GM20431 (cell line): ENCODE measurements around the gene FOXI1.

Experiments used
- in situ Hi-C: fragments of 300-500 bp; cut with MseI, MboI; formaldehyde crosslinking; loops from one replicate; pipeline ENCODE4 v1.15.0; 2020; ENCODE audit warnings: low sequenced_read_pairs; ENCODE audit not compliant: unreplicated experiment

The FOXI1 gene

DNA sequence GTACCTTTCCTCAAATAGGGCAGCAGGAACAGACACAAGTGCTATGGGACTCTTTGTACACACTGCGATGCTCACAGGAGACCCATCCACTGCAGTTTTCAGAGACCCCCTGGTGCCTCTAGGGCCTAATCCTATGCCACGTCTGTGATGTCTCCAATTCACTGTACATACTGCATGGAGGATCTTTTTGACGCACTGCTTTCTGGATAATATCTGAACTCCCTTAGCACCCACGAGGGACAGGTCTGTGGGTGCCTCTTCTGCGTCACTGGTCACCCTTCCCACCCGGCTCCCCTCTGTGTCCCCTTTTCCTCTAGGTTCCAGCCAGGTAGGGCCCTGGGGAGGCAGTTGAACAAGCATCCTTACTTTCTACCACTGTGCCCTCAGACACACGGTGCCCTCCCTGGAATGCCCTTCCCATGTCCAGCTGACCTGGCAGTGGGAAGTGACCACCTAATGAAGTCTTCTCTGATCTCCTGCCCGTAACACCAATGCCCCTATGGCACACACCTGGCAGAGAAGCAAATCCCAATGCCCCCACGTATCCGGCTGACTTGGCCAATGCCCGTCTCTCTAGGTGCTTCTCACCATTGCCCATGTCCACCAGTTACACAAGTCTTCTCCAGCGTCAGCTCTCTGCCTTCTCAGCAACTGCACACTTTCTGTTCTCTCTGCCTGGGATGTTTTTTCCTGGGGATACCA, 41.5 kb downstream of the FOXI1 start:
- in situ Hi-C loops = no loop called here

DNA sequence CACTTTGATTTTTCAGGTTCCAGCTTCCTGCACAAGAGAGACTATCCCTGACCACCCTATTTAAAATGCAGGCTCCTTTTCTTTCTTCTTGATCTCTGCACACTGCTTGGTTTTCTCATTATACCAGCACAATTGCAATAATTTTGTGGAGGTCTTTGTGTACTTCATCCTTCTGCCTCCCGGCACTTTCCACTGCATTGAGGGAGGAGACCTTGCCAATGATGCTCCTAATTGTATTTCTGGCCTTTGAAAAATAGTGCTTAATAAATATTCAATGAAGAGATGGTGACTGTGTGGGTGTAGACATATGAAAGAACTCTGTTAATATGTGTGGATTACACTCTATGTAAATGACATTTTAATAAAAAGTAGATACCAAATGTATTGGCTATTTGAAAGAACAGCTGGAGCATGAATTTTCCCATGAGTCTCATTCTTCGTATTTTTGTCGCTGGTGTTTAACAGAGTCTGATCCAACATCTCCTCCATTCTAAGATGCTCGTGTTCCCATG, 42.1 kb downstream of the FOXI1 start:
- in situ Hi-C loops = no loop called here

DNA sequence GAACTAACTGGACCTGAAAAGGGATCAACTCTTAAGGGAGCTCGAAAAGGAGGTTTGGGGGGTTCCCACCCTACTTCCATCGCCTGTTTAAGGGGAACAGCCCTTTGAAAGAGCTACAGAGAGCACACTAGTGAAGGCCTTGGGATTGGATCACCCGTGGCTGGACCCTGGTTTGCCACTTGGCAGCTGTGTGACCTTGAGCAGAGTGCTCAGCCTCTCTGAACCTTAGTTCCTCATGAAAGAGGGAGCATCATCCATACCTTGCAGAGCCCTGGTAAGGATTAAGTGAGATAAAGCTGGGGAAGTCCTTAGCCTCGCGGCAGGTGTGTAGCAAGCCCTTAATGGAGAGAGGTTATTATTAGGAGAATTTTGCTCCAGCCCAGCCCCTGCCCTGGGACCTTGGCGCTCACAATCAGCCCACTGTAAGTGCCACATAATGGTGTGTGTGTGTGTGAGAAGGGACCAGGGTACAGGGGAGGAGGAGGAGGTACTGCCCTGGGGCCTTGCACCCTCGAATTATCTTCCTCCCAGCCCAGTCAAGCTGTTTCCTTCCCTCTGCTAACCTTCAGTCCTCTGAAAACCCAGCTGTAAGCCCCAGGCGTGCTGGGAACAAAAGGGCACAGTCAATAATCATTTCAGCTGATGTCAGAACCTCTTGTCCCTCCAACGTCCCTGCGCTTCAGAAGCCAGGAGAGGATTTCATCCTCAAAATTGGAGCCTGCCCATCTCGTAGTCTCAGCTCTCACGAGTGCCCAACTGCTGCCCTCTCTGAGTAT, 42.9 kb downstream of the FOXI1 start:
- in situ Hi-C loops = no loop called here

DNA sequence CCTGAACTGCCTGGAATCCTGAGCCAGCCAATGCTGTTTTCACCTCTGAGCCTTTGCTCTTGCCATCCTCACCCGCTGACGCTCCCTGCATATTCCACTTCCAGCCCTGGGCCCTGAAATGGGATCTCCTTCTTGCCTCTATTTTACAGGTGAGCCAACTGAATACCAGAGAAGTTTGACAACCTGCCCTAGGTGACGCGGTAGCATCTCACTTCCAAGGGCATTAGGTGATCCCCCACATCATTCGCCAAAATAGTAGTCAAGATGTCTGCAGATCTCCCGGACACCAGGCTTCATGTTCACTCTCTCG, 43.5 kb downstream of the FOXI1 start:
- in situ Hi-C loops = no loop called here

DNA sequence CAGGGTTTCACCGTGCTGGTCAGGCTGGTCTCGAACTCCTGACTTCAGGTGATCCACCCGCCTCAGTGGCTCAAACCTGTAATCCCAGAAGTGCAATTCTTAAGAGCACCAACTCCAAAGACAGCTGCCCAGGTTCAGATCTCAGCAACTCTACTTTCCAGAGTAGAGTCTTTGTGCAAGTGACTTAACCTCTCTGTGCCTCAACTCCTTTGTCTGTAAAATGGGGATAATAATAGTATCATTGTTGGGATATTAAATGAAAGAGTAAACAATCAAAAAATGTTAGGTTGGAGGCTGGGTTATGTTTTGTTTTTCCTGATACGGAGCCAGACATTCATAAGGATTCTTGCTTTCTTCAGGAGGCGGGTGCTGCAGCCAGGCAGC, 45.0 kb downstream of the FOXI1 start:
- in situ Hi-C loops = no loop called here

DNA sequence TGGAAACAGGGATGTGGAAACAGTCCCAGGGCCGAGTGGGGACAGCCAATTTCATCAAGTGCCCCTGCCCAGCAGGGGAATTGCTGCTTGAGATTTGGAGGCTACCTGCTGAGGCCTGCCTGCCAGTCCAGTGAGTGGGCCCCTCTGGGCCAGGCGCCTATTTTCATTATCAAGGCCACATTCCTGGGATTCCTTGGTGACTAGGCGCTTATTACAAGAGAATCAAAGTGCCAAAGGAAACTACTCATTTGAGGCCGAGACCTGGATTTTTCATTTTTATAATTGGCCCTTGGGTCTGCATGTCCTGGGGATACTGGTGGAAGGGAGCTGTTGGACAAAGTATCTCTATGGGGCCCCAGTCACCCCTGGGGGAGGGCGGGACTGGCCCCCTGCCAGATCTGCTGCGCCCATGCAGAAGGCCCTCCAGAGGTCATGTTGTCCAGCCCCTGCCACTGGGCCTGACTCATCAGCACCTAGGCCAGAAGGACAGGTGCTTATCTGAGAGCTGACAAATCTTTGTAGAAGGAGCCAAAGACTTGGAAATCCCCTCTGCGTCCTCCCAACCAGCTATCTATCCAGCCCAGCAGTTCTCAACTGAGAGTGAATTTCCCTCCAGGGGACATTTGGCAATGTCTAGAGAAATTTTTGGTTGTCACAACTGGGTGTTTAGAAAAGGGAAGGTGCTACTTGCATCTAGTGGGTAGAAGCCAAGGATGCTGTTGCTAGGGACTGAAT, 45.6 kb downstream of the FOXI1 start:
- in situ Hi-C loops = no loop called here

DNA sequence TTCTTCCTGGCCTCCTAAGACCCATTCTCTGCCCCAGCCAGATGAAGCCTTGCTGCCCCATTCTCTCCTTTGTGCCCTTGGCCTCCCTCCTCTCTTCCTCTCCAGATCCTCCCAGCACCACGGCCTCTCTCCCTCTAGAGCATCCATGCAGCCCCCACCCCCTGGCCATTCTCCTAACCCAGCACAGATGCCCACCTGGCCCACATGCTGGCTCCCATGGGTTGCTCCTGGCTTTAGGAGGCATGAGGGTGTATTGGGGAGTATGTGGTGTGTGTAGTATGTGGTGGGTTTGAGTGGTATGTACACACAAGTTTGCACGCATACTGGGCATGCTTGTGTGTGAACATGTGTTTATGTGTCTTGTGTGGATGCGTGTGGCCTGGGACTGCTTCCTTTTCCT, 47.1 kb downstream of the FOXI1 start:
- in situ Hi-C loops = no loop called here

DNA sequence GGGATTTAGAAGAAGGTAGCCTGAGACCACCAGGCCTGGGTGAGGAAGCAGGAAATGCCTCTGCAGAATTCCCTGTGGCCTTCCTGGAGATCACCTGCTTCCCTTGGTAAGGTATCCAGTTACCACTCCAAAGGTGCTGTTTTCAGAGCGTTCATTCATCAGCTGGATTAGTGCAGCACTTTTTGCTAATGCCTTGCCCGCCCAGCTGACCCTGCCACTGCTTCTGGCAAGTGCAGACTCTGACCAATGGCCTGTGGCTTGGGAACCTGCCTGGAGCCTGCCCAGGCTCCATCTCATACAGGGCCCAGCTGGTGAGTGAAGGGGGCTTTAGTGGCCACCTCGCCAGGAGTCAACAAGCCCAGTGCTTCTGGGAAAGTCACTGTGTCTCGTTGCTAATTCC, 48.6 kb downstream of the FOXI1 start:
- in situ Hi-C loops = no loop called here

DNA sequence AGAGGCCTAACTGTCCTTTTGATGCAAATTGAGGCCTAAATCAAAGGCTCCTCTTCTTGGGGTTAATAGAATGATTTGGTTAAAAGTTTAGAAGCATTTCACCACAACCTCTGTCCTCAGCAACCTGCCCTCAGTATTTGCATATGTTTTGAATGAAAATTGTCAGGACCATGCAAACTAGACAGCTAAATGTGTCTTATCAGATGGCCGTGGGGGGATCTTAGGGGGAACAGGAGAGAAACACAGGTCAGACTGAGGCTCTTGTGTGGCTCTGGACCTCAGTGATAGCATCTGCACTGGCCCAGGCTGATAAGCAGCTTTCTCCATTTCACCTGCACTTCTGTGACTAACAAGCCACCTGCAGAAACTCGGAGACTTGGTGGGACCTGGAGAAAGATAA, 49.0 kb downstream of the FOXI1 start:
- in situ Hi-C loops = no loop called here

DNA sequence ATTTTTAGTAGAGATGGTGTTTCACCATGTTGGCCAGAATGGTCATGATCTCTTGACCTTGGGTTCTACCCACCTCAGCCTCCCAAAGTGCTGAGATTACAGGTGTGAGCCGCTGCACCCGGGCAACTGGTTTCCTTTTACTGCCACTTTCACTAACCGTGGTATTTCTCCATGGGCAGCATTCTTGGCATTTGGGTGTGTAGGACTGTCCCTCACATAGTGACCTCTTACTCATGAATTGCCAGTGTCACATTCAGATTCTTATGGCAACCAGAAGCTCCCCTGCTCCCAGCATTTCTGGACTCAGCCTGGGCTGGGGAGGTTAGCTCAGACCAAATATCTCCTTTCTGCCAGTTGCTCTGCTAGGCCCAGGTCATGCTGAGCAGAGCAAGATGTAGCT, 50.1 kb downstream of the FOXI1 start:
- in situ Hi-C loops = no loop called here

DNA sequence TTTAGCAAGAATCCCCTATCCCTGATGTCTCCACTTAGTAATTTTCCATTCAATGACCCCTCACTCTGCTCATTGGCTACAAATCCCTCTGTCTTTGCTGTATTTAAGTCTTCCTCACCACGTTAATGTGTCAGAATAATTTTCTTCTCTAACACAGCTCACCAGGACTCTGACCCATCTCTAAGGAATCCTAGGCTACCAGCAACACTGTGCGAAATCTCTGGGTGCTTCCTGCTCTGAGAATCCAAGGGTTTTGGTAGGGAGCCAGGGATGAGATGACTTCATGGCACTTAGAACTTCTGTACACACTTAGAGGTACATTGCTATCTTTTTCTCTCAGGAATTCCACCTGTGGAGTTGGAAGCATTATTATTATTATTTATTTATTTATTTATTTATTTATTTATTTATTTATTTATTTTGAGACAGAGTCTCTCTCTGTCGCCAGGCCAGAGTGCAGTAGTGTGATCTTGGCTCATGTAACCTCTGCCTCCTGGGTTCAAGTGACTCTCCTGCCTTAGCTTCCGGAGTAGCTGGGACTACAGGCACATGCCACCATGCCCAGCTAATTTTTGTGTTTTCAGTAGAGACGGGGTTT, 53.5 kb downstream of the FOXI1 start:
- in situ Hi-C loops = no loop called here
